ENCODE results near the gene M1AP. TPM values are rescaled to one million over a fixed set of nuclear protein-coding genes. Genes with fewer than 3 reads are reported as not detected.

Gene M1AP
- total RNA-seq, 1 donor from 2014 or later = 2.5 TPM

DNA sequence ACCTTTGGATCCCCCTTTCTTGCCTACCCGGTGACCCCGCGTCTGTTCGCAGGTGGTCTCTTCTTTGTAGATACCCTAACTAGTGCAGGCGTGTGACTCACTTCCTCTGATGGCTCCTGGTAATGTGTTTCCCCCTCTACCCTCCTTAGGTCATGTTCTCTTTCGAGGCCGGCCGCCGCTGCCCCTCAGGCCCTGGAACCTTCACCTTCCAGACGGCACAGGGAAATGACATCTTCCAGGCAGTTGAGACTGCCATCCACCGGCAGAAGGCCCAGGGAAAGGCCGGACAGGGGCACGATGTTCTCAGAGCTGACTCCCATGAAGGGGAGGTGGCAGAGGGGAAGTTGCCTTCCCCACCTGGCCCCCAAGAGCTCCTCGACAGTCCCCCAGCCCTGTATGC lies 92.0 kb downstream of the M1AP start:
- no peak for DNase-seq (ENCODE audit: low read depth)
- TF ChIP-seq, protein P1, sequence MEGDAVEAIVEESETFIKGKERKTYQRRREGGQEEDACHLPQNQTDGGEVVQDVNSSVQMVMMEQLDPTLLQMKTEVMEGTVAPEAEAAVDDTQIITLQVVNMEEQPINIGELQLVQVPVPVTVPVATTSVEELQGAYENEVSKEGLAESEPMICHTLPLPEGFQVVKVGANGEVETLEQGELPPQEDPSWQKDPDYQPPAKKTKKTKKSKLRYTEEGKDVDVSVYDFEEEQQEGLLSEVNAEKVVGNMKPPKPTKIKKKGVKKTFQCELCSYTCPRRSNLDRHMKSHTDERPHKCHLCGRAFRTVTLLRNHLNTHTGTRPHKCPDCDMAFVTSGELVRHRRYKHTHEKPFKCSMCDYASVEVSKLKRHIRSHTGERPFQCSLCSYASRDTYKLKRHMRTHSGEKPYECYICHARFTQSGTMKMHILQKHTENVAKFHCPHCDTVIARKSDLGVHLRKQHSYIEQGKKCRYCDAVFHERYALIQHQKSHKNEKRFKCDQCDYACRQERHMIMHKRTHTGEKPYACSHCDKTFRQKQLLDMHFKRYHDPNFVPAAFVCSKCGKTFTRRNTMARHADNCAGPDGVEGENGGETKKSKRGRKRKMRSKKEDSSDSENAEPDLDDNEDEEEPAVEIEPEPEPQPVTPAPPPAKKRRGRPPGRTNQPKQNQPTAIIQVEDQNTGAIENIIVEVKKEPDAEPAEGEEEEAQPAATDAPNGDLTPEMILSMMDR (conservative IDR thresholded peaks at IDR 0.05; ENCODE audit: low read depth, low read length) = no peak
- H3K4me3 ChIP-seq (ENCODE audit: low read depth, low read length) = no peak overlapping the region

DNA sequence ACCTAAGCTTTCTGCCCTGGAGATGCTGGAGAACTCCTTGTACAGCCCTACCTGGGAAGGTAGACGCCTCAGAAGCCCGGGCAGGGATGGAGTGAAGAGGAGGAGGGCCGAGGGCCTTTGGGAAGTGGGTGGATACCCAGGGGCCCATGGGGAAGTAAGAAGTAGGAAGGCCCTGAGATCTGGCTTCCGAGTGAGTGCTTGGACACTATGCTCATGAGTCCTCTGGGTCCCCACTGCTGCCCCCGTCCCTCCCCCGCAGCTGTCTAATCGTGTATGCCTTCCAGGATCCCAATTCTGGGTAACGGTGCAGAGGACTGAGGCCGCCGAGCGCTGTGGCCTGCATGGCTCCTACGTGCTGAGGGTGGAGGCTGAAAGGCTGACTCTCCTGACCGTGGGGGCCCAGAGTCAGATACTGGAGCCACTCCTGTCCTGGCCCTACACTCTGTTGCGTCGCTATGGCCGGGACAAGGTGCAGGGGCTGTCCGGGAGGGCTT lies 92.5 kb downstream of the M1AP start:
- no peak for DNase-seq (ENCODE audit: low read depth)
- TF ChIP-seq, protein P1 (conservative IDR thresholded peaks at IDR 0.05; ENCODE audit: low read depth, low read length) = no peak
- H3K4me3 ChIP-seq (ENCODE audit: low read depth, low read length) = peak overlapping the region; percentile 76

DNA sequence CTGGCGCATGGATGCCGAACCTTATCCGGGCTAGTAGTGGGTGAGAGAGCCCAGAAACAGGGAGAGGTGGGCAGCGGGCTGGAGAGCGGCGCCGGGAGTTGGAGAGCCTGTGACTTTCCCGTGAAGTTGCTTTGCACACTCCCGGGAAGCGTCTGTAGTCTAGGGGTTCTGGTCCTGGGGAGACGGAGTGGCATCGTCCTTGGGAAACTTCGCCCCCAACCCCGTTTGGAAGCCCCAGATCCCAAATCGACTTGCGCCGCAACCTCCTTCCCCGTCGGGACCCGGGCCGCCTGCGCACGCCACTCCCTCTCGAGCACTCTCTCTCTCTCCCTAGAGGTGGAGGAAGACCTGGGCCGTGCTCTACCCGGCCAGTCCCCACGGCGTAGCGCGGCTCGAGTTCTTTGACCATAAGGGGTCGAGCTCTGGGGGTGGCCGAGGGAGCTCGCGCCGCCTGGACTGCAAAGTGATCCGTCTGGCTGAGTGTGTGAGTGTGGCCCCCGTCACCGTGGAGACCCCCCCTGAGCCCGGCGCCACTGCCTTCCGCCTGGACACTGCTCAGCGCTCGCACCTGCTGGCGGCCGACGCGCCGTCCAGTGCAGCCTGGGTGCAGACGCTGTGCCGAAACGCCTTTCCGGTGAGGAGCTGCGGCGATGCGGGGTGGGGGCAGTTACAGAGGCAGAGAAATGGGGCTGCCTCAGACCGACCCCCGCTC lies 93.2 kb downstream of the M1AP start:
- peak overlapping the region; percentile 76 for H3K4me3 ChIP-seq (ENCODE audit: low read depth, low read length)
- DNase-seq (ENCODE audit: low read depth) = no peak
- TF ChIP-seq, protein P1 (conservative IDR thresholded peaks at IDR 0.05; ENCODE audit: low read depth, low read length) = no peak

DNA sequence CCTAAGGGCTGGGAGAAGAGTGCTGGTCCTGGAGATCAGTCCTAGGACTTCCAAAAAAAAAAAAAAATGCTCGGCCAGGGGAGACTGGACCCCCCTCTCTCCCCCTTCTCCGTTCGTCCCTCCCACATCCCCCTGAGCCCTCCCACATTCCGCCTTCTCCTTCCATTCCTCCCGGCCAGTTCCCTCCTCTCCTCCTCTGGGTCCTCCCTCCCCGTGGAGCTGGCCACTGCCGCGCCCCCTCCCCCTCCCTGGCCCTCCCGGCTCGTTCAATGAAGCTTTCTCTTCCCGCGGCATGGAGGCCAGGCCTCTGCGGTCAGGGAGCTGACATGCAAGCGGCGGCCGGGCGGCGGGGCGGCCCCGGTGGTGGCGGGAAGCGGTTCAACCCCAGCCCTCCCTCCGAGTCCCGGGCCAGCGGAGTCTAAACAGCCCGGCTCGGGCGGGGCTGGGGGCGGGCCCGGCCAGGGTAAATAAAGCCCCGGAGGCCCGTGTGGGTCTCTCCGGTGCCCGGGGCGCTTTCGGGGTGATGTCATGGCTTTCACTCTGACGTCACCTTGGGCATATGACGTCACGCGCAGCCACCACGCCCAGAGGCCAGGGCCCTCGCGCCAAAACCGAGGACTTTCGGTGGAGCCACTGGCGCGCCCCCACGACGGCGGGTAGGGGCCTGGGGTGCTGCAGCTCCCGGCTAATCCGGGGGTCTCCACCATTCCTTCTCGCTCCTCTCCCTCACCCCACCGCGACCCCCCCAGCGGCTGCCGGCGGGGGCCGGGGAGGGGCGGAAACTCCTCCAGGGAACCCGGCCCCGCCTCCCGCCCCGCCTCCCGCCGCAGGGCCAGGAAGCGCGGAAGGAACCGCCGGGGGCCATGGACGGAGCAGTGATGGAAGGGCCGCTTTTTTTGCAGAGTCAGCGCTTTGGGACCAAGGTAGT lies 94.0 kb downstream of the M1AP start, which contains the start of the genes DOK1 and LOXL3:
TSS of gene DOK1 (plus strand) at position 829 of the 928 bp plus-strand sequence. CDS start at position 864, 35 bp downstream.
TSS of gene LOXL3 (minus strand) at position 51 of the 928 bp plus-strand sequence. CDS start 1,308 bp downstream, outside the sequence.
- TF ChIP-seq, protein P1 (conservative IDR thresholded peaks at IDR 0.05; ENCODE audit: low read depth, low read length) = no peak
- peak within 1 kb of the TSS; percentile 76 for H3K4me3 ChIP-seq (ENCODE audit: low read depth, low read length)
- no peak for DNase-seq (ENCODE audit: low read depth)

DNA sequence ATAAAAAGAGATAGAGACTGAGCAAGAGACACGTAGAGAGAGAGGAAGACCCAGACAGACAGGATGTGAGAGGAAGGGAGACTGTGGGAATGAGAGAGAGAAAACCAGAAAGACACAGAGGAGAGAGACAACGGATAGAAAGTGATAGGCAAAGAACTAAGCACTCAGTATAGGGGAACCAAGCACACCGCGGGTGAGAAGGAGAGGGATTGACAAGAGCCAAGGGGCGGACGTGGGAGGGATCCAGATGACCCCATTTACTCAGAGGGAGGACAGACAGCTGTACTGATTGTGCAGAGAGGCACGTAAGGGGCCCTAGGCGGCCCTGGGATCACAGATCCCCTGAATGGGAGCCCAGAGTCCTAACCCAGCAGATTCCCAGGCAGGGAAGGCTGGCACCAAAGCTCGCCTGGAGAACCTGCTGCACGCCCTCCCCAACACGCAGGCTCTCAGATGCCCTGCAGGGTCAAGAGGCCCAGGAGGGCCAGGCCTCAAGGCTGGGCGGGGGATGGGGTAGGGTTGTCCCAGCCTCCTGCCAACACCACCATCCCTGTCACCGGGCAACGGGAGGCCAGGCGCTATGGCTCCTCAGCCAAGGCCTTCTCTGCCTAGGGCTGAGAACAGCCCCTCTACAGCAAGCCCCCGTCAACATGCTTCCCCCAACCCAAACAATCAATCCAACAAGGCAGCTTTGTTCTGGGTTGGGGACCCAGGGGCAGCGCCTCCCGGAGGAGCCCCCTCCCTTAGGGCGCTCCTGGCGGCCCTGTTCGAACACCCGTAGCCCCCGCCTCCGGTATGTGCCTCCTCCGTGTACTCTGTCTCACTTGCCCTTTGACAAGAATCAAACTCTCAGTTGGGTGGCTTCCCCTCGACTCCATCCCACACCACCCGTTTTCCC lies 95.0 kb downstream of the M1AP start:
- DNase-seq (ENCODE audit: low read depth) = no peak
- TF ChIP-seq, protein P1 (conservative IDR thresholded peaks at IDR 0.05; ENCODE audit: low read depth, low read length) = no peak
- peak overlapping the region; percentile 76 for H3K4me3 ChIP-seq (ENCODE audit: low read depth, low read length)
